B cell (primary cell): ENCODE results near the gene NETO2. TPM values are rescaled to one million over a fixed set of nuclear protein-coding genes. Genes with fewer than 3 reads are reported as not detected.
"Not testable (repeated sequence)": the region's sequence is repeated elsewhere in the genome, so short reads cannot be mapped to it uniquely, and the experiment has no call there.

ENCODE experiments used
- ATAC-seq: fragments of 200-7000 bp; cut with Tn5 transposase; one replicate; pipeline ENCODE4 v1.10.0; 2021; ENCODE audit warnings: low read depth, mild to moderate bottlenecking, moderate number of reproducible peaks, moderate library complexity
- CTCF ChIA-PET: fragments of 350-600 bp; sonication (Branson Sonifier 250); formaldehyde crosslinking; loops from one replicate; lab custom pipeline; 2021; ENCODE audit warnings: antibody characterized with exemption, inconsistent platforms; lab: Charles Lee
- POLR2A ChIA-PET: fragments of 350-600 bp; sonication (Branson Sonifier 250); formaldehyde crosslinking; loops from one replicate; lab custom pipeline; 2021; ENCODE audit warnings: antibody characterized with exemption; lab: Charles Lee
- DNase-seq: peaks from one replicate; pipeline ENCODE4 v3.0.0; 2013
- H2AFZ ChIP-seq: 2 replicates; pipeline ENCODE4 v1.6.1; 2012; ENCODE audit warnings: mild to moderate bottlenecking, low read depth, low read length; ENCODE audit not compliant: insufficient read depth, poor library complexity, severe bottlenecking
- H3K27ac ChIP-seq, 2 donors: 1 replicate in 1 of 2; 2 replicates in 1 of 2; pipeline ENCODE4 v1.5.1; 2012 to 2013; ENCODE audit warnings: low read length in 2 of 2, mild to moderate bottlenecking in 2 of 2, moderate library complexity in 1 of 2
- H3K27me3 ChIP-seq, 4 experiments: fragments of 200-600 bp in 1 of 4; sonication (generic) in 1 of 4; replicated peaks in 1 of 4; 1 replicate in 2 of 4; 2 replicates in 2 of 4; pipeline versions ENCODE4 v1.6.1 to v1.7.0; 2013 to 2016; ENCODE audit warnings: low read length in 3 of 4, mild to moderate bottlenecking in 2 of 4, mixed read lengths in 1 of 4, moderate library complexity in 1 of 4; ENCODE audit not compliant: insufficient read depth in 4 of 4, control insufficient read depth in 3 of 4; ENCODE audit errors: control extremely low read depth in 1 of 4
- H3K36me3 ChIP-seq, 2 experiments: replicated peaks in 1 of 2; 1 replicate in 1 of 2; 2 replicates in 1 of 2; pipeline versions ENCODE4 v1.6.1 to v1.7.1; 2013; ENCODE audit warnings: low read length in 1 of 2; ENCODE audit not compliant: insufficient read depth in 2 of 2, control insufficient read depth in 1 of 2; ENCODE audit errors: control extremely low read depth in 1 of 2, extremely low read depth in 1 of 2
- H3K4me1 ChIP-seq, 2 donors: fragments of 200-600 bp in 1 of 2; sonication (generic) in 1 of 2; 1 replicate in 1 of 2; 2 replicates in 1 of 2; pipeline versions ENCODE4 v1.5.1 to v1.6.1; 2013 to 2017; ENCODE audit warnings: low read length in 2 of 2; ENCODE audit not compliant: control insufficient read depth in 2 of 2, insufficient read depth in 2 of 2
- H3K4me2 ChIP-seq: replicated peaks from 2 replicates; pipeline ENCODE3; 2012; ENCODE audit warnings: mild to moderate bottlenecking, low read depth, low read length; ENCODE audit not compliant: poor library complexity, severe bottlenecking
- H3K4me3 ChIP-seq, 5 experiments: fragments of 200-600 bp in 1 of 5; sonication (generic) in 1 of 5; 1 replicate in 3 of 5; 2 replicates in 2 of 5; pipeline versions ENCODE4 v1.5.1 to v1.7.0; 2011 to 2016; ENCODE audit warnings: low read length in 4 of 5, mild to moderate bottlenecking in 4 of 5, low read depth in 2 of 5, control low read depth in 1 of 5, moderate library complexity in 1 of 5; ENCODE audit not compliant: insufficient read depth in 1 of 5; ENCODE audit errors: control extremely low read depth in 1 of 5, extremely low read depth in 1 of 5
- H3K79me2 ChIP-seq: fragments of 200-600 bp; sonication (generic); one replicate; pipeline ENCODE4 v1.6.0; 2016; ENCODE audit warnings: low read length; ENCODE audit not compliant: control insufficient read depth, insufficient read depth
- H3K9ac ChIP-seq: fragments of 200-600 bp; sonication (generic); 2 replicates; pipeline ENCODE4 v1.6.1; 2017; ENCODE audit warnings: mild to moderate bottlenecking, low read length, moderate library complexity
- H3K9me3 ChIP-seq, 3 donors: one replicate each; pipeline versions ENCODE4 v1.6.1 to v1.7.1; 2013; ENCODE audit warnings: low read length in 2 of 3; ENCODE audit not compliant: control insufficient read depth in 2 of 3, insufficient read depth in 1 of 3; ENCODE audit errors: control extremely low read depth in 1 of 3
- H4K20me1 ChIP-seq: 2 replicates; pipeline ENCODE4 v1.6.0; 2012; ENCODE audit warnings: mild to moderate bottlenecking, low read length; ENCODE audit not compliant: insufficient read depth, control insufficient read depth, poor library complexity, severe bottlenecking
- H3K27ac Mint-ChIP-seq: one replicate; pipeline ENCODE4 v1.8.0; 2021; ENCODE audit warnings: mixed read lengths
- H3K27me3 Mint-ChIP-seq: one replicate; pipeline ENCODE4 v1.8.0; 2021; ENCODE audit warnings: mixed read lengths
- H3K4me1 Mint-ChIP-seq: one replicate; pipeline ENCODE4 v1.8.0; 2021; ENCODE audit warnings: mixed read lengths
- H3K4me3 Mint-ChIP-seq: one replicate; pipeline ENCODE4 v1.8.0; 2021; ENCODE audit warnings: mixed read lengths
- H3K9me3 Mint-ChIP-seq: one replicate; pipeline ENCODE4 v1.8.0; 2022; ENCODE audit warnings: mixed read lengths; ENCODE audit not compliant: insufficient read depth
- CTCF ChIP-seq: fragments of 200-600 bp; IDR thresholded peaks from one replicate; pipeline ENCODE4 v1.8.0; 2022; ENCODE audit warnings: antibody characterized with exemption, mild to moderate bottlenecking
- EZH2 ChIP-seq: IDR thresholded peaks from 2 replicates; pipeline ENCODE4 v1.6.1; 2012; ENCODE audit warnings: borderline replicate concordance, low read depth, mild to moderate bottlenecking, moderate library complexity, low read length; ENCODE audit not compliant: insufficient read depth, poor library complexity, severe bottlenecking
- WGBS: methylation state at CpG from one replicate; pipeline ENCODE4 v1.1.5; 2013; ENCODE audit warnings: missing lambda C conversion rate; ENCODE audit not compliant: insufficient coverage; 5-methylcytosine and 5-hydroxymethylcytosine counted together
- intact Hi-C: fragments of 100-400 bp; cut with micrococcal nuclease; formaldehyde crosslinking; loops from one replicate; pipeline ENCODE4 v1.10.0; 2022
- polyA plus RNA-seq: library from polyadenylated mRNA; depleted of rRNA; stranded (reverse); fragments of >200 nt; gene quantifications from 2 replicates; pipeline ENCODE4 v1.2.3, GENCODE V29; 2012
- total RNA-seq, 2 donors: library from RNA; stranded (reverse); fragments of 120-200 nt in 1 of 2; gene quantifications; 1 replicate in 1 of 2; 2 replicates in 1 of 2; pipeline versions ENCODE4 v1.2.3 to v1.2.4, GENCODE V29; 2013 to 2022

NETO2 gene
- total and polyA plus RNA-seq, 2 donors (not counting 1 experiment from before 2014, with no cell fraction given): 1.9 to 4.2 TPM

- H3K4me3 Mint-ChIP-seq: no peak overlapping the region
- Histone ChIP-seq H3K4me2 (no peak overlapping the region), H3K36me3 (no peaks in the 10 kb centered on the region), H3K9ac (no peak overlapping the region), H3K4me1 (peaks cover 9 to 16% of the 10 kb centered on the region in 2 donors), H3K79me2 (no peaks in the 10 kb centered on the region), H3K27me3 (peaks cover 0 to 9% (median 0%) of the 10 kb centered on the region in 4 experiments), H2AFZ (no peak overlapping the region), H3K4me3 (no peak overlapping the region), H3K27ac (no peak overlapping the region), H4K20me1 (no peaks in the 10 kb centered on the region), H3K9me3 (peaks cover 0 to 5% (median 0%) of the 10 kb centered on the region in 3 donors)
- H3K27ac Mint-ChIP-seq: no peak overlapping the region
- TF ChIP-seq CTCF: no peak
- TF ChIP-seq EZH2: no peak
- ChIA-PET CTCF (interaction anchor here (0.8 to 6.2 kb wide), 13 partner anchors 8 to 1025 kb away, joined by 3 to 60 read pairs (median 18); partner anchors contain the start of gene ABCC12), POLR2A (no interaction called here)
- no peaks in the 10 kb centered on the region for H3K27me3 Mint-ChIP-seq
- no peak for ATAC-seq
- no peak for DNase-seq
- H3K9me3 Mint-ChIP-seq: no peaks in the 10 kb centered on the region
- WGBS: no CpG with 5 or more reads among the region's 4 CpGs
- peaks cover 19% of the 10 kb centered on the region for H3K4me1 Mint-ChIP-seq
- intact Hi-C loops: loop anchor here (1.0 to 10.0 kb wide), 9 partner anchors 103 to 1482 kb away; partner anchors contain the start of gene LONP2
These were observed 3.1 kb downstream of the NETO2 start for GRCh38 chr16:47140686-47141085.

DNA sequence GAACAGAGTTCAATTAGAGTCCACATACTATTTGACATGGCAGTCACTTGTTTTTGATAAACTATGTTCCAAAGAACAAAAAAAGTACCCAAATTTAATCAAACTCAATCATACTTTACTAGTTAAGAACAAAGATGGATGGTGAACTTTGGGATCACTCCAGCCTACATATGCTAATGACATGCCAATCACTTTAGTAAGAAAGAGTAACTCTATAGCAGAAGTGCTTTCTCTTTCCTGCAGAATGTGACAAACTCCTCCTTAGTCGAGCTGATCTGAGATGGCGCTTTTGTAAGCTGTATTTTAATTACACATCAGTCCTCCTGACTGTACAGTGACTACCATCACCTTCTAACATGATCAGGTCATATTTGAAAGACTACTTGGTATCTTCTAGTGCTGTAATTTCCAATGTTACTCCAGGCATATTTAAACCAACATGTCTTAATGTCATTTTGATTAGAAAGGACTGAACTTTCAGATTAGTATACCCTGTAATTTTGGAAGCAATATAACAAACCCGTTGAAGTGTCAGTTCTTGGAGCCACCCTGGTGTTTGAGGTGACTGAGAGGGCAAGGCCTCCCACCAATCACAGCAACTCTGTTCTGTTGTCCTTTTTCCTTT is 4.1 kb downstream of the NETO2 start:
- no peaks in the 10 kb centered on the region for H3K9me3 Mint-ChIP-seq
- Histone ChIP-seq H3K9me3 (peaks cover 0 to 5% (median 0%) of the 10 kb centered on the region in 3 donors), H3K4me2 (no peak overlapping the region), H4K20me1 (no peaks in the 10 kb centered on the region), H3K4me1 (peaks cover 8 to 14% of the 10 kb centered on the region in 2 donors), H3K27ac (no peak overlapping the region), H3K4me3 (no peak overlapping the region), H3K9ac (no peak overlapping the region), H3K27me3 (peaks cover 0 to 6% (median 0%) of the 10 kb centered on the region in 4 experiments), H2AFZ (no peak overlapping the region), H3K79me2 (no peaks in the 10 kb centered on the region), H3K36me3 (no peaks in the 10 kb centered on the region)
- H3K4me1 Mint-ChIP-seq: peaks cover 19% of the 10 kb centered on the region
- CTCF ChIA-PET: no interaction called here
- no peak for DNase-seq
- no peak overlapping the region for H3K27ac Mint-ChIP-seq
- TF ChIP-seq CTCF: no peak
- TF ChIP-seq EZH2: no peak
- WGBS: 100% methylated on average over 1 of the region's 3 CpGs
- POLR2A ChIA-PET: no interaction called here
- intact Hi-C loops: loop anchor here (2.0 to 10.0 kb wide), 6 partner anchors 123 to 1483 kb away; partner anchors contain the start of gene LONP2
- H3K27me3 Mint-ChIP-seq: no peaks in the 10 kb centered on the region
- no peak for ATAC-seq
- no peak overlapping the region for H3K4me3 Mint-ChIP-seq

DNA sequence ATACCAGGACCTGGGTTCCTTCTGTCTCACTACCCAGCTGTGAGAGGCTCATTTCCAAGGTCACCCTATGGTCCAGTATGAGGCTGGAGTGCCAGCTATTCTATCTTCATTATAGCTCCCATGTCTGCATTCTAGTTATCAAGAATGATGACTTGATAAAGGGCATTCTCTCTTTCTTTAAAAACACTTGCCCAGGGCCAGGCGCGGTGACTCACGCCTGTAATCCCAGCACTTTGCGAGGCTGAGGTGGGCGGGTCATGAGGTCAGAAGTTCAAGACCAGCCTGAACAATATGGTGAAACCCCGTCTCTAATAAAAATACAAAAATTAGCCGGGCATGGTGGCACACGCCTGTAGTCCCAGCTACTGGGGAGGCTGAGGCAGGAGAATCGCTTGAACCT is 5.8 kb downstream of the NETO2 start:
- H3K27ac Mint-ChIP-seq, POLR2A ChIA-PET, H3K4me1 ChIP-seq, H3K27ac ChIP-seq, H2AFZ ChIP-seq, H3K9me3 ChIP-seq, H3K4me3 ChIP-seq, H4K20me1 ChIP-seq, H3K4me3 Mint-ChIP-seq, H3K79me2 ChIP-seq, H3K27me3 Mint-ChIP-seq, H3K27me3 ChIP-seq, H3K4me2 ChIP-seq, ATAC-seq, H3K9me3 Mint-ChIP-seq, H3K9ac ChIP-seq, DNase-seq, intact Hi-C loops, H3K36me3 ChIP-seq: not testable (repeated sequence)
- CTCF ChIA-PET: interaction anchor here (0.8 kb wide), 1 partner anchor 1036 kb away, joined by 3 read pairs; no protein-coding TSS in a partner anchor
- peaks cover 14% of the 10 kb centered on the region for H3K4me1 Mint-ChIP-seq
- 92% methylated on average over 7 of the region's 9 CpGs for whole genome bisulfite sequencing
